ENCODE measurements around the gene TRIM9.
A peak's percentile ranks its signal among the peaks of the same experiment; 100 is the strongest.

TRIM9 gene

GRCh38 chr14:50929506-50929905 lies 165.4 kb downstream of the TRIM9 start:
- no peak for DNase-seq

DNA sequence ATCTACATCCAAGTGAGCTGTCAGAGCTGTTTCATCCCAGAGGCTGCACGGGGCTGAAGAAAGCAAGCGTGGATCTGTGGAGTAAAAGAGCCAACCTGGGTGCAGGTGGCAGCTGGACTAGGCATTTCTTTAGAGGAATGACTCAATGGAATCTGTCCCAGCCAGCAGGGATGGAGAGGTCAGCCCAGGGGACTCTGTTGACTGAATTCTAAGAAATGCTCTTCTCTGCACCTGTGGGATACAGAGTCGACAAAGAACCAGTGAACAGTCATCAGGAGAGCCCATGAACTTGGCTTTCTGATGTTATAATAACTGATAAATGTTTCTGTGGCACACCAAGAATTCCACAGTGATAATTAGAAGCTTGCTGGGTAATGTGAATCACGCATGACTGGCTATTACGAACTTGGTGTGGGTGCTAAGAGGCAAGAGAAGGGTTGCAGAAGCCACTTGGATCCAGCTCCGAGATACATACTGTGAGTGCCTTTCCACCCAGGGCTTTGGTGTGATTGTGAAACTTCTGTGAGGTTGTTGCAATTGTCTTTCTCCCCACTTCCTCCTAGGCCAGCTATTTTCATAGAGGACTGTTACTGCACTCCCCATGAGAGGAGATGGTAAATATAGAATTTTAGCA lies 166.8 kb downstream of the TRIM9 start:
- DNase-seq = peak; percentile 19

DNA sequence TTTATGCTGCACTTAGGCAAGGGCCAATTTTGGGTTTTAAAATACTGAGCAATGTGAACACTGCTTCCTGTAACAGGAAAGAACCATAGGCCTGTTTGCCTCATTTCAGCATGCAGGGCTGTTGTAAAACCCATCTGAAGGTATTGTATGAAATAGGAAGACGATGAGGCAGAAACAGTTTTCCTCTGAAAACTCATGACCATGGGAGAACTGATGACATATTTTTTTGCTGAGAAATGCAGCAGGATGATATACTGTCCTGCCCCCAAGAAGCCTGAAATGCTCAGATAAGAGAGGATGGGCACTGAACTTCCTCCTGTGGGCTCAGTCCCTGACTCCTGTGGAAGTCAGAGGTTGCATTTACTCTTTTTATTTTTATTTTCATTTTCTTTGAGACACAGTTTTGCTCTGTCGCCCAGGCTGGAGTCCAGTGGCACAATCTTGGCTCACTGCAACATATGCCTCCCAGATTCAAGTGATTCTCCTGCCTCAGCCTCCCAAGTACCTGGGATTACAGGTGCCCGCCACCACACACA lies 168.0 kb downstream of the TRIM9 start:
- DNase-seq = no peak
